Muscle of arm (tissue), 12 donors: Measurements from ENCODE around the gene CHEK1. TPM values are rescaled to one million over a fixed set of nuclear protein-coding genes. Genes with fewer than 3 reads are reported as not detected.
A peak's percentile ranks its signal among the peaks of the same experiment; 100 is the strongest.

Source experiments
- DNase-seq: peaks from one replicate; pipeline ENCODE4 v3.0.0-alpha.2; 2013
- polyA plus RNA-seq, 12 donors: library from polyadenylated mRNA; unstranded; fragments of 120-200 nt; gene quantifications; one replicate each; pipeline ENCODE4 v1.2.1, GENCODE V29; 2013; ENCODE audit not compliant: insufficient read length in 12 of 12

CHEK1 gene
- polyA plus RNA-seq, 12 donors = 5.5 to 17.1 (median 10.9) TPM; not detected in 1

- DNase-seq = peak; percentile 94
These were observed 796 bp downstream of the CHEK1 start for GRCh38 chr11:125625630-125626287.

- DNase-seq = no peak
These were observed 1.5 kb downstream of the CHEK1 start for GRCh38 chr11:125626288-125626950.

- no peak for DNase-seq
These were observed 2.4 kb downstream of the CHEK1 start for GRCh38 chr11:125627236-125627910.

- no peak for DNase-seq
These were observed 12.9 kb downstream of the CHEK1 start for GRCh38 chr11:125637840-125638239.

- no peak for DNase-seq
These were observed 13.4 kb downstream of the CHEK1 start for GRCh38 chr11:125638315-125638714.

GRCh38 chr11:125645871-125646270 is 20.9 kb downstream of the CHEK1 start:
- DNase-seq = no peak

- no peak for DNase-seq
These were observed 24.7 kb downstream of the CHEK1 start for GRCh38 chr11:125649465-125650166.

- no peak for DNase-seq
These were observed 37.7 kb downstream of the CHEK1 start for GRCh38 chr11:125662689-125663088.

- DNase-seq = no peak
These were observed 38.9 kb downstream of the CHEK1 start for GRCh38 chr11:125663910-125664309.

- no peak for DNase-seq
These were observed 42.2 kb downstream of the CHEK1 start for GRCh38 chr11:125667151-125667550.

GRCh38 chr11:125670172-125670571 is 45.2 kb downstream of the CHEK1 start:
- no peak for DNase-seq

- no peak for DNase-seq
These were observed 46.6 kb downstream of the CHEK1 start for GRCh38 chr11:125671561-125671960.

GRCh38 chr11:125674210-125674609 is 49.2 kb downstream of the CHEK1 start:
- no peak for DNase-seq

GRCh38 chr11:125675196-125675595 is 50.2 kb downstream of the CHEK1 start:
- no peak for DNase-seq

GRCh38 chr11:125679397-125679796 is 54.4 kb downstream of the CHEK1 start:
- DNase-seq = no peak

GRCh38 chr11:125679837-125680236 is 54.9 kb downstream of the CHEK1 start:
- no peak for DNase-seq

- no peak for DNase-seq
These were observed 55.8 kb downstream of the CHEK1 start, which contains the start of gene ACRV1 for GRCh38 chr11:125680747-125681146. Gene ACRV1, minus strand, starts transcription at chr11:125680847. Its CDS starts 67 bp downstream, at chr11:125680780.

- no peak for DNase-seq
These were observed 60.3 kb downstream of the CHEK1 start for GRCh38 chr11:125685228-125685627.

- no peak for DNase-seq
These were observed 63.1 kb downstream of the CHEK1 start for GRCh38 chr11:125688066-125688465.

GRCh38 chr11:125688632-125689031 is 63.7 kb downstream of the CHEK1 start:
- DNase-seq = no peak

- no peak for DNase-seq
These were observed 64.4 kb downstream of the CHEK1 start for GRCh38 chr11:125689274-125689859.

- DNase-seq = no peak
These were observed 65.0 kb downstream of the CHEK1 start for GRCh38 chr11:125690006-125690405.
